Stimulated activated CD8-positive, alpha-beta memory T cell treated with anti-CD3 and anti-CD28 coated beads, Interleukin-7, amount 100 ng/mL, for 48 hours (primary cell): Measurements from ENCODE around the gene PIKFYVE.
"Not testable (repeated sequence)": the region's sequence is repeated elsewhere in the genome, so short reads cannot be mapped to it uniquely, and the experiment has no call there.

Source experiments
- DNase-seq, 2 donors: peaks; one replicate each; pipeline ENCODE4 v3.0.0-alpha.2; 2020; ENCODE audit warnings: low read depth in 1 of 2; ENCODE audit errors: extremely low read depth in 1 of 2

PIKFYVE gene

DNA sequence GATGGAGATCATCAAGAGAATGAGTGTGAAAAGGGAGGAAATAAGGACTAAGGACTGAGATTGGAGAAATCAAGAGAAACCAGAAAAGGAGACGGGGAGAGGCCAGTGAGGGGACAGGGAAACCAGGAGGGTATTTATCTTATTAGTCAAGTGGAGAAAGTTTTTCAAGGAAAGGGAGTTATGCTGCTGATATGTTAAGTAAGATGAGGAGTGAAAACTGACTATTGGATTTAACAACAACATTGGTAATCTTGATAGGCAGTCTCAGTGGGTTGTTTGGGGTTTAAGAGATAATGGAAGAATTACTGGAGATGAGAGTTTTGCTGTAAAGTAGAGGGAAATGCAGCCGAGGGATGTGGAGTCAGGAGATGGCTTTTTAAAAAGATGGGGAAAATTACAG lies 30.6 kb downstream of the PIKFYVE start:
- DNase-seq: no peak

DNA sequence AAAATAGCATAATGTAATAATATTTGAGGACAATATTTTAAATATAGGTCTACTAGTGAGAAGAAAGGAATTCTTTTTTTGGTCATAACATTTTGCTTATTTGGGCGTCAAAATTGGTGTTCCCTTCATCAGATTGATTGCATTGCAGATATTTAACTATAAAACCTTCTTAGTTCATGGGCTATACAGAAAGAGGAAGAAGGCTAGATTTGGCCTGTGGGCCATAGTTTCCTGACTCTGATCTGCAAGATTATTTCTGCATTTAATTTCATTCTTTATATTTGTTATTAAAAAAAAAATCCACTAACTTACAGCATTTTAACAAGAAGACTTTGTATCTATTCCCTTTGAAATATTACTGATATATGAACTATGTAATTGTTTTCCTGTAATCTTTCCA lies 31.9 kb downstream of the PIKFYVE start:
- no peak for DNase-seq

DNA sequence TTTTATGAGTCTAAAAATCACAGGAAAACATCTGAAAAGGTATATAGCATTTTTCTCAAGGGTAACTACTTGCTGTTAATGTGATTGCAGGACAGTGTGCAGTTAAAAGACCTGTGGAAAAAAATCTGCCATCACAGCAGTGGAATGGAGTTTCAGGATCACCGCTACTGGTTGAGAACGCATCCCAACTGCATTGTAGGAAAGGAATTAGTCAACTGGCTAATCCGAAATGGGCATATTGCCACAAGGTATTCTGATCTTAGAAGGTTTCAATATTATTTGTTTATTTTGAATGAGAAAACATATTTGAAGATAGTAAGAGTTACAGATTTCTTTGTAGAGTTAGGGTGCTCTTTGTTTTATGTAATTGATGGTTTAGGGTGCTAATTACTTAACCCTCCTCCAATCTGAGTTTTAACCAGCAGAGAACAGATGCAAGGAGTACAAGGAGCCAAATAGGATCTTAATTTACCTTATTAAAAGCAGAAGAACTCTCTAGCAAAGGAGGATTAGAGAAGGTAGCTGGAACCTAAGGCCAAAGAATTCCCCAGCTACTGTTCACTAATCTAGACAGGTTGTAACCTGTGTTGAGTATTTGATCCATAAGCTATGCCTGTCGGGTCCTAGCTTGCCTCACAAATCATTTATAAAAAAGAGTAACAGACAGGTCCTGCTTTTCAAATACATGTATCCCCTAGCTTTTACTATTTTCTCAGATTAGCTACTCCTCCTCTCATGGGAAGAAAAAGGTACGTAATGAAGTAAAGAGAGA lies 35.0 kb downstream of the PIKFYVE start:
- DNase-seq: no peak

DNA sequence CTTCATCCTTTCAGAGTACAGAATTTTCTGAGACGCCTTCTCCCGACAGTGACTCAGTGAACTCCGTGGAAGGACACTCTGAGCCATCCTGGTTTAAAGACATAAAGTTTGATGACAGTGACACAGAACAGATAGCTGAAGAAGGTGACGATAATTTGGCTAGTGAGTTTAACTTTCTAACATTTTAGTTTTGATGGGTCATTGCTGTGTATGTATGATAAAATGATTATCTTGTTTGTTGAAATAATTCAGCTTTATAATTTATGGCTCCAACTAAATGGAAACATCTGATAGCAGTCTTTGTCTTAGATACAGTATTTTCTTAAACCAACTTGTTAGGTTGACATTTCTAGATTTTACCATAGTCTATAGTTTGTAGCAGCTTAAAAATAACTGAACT lies 38.1 kb downstream of the PIKFYVE start:
- no peak for DNase-seq

DNA sequence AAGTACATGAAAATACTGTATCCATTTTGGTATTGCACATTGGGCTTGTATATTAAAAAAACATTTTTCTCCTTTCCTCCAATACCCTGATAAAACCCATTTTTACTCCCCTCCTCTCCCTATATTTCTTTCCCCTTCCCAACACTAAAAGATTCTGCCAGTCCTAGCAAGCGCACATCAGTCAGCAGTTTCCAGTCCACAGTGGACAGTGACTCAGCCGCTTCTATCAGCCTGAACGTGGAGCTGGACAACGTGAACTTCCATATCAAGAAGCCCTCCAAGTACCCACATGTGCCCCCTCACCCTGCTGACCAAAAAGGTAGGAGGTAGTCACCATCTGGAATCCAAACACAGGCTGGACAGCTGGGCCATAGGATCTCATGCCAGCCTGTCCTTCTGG lies 38.6 kb downstream of the PIKFYVE start:
- DNase-seq: no peak

DNA sequence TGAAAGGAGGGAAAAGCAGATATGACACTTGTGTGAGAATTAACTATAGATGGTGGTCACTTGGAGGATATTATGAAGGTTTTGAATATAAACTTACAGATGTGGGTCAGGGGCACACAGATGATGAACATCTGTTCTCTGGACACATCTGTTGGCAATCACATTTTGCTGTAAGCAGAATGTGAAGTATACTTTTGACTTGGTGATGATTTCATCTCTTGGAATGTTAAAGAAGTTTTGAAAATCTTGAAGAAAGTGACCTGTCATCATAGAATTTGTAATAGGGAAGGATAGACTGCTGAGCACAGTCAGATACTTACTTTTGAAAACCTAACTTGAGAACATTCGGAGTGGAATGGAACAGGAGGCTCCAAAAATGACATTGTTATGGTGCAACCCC lies 40.2 kb downstream of the PIKFYVE start:
- DNase-seq: no peak

DNA sequence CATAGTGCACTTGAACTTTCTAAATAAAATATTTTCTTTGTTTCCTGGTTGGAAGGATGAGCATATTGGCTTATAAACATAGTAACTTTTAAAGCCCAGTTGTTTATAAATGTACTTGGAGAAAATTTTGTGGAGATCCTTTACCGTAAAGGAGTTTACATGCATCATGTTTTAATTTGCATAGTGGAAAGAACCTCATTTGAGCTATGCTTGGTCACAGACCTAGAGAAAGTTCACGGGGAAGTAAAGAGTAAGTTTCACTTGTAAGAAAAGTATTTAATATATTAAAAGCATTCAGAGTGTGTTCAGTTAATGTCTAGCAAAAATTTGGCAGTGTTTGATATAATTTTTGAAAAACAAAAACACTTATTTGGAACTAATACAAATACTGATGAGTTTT lies 45.3 kb downstream of the PIKFYVE start:
- no peak for DNase-seq

DNA sequence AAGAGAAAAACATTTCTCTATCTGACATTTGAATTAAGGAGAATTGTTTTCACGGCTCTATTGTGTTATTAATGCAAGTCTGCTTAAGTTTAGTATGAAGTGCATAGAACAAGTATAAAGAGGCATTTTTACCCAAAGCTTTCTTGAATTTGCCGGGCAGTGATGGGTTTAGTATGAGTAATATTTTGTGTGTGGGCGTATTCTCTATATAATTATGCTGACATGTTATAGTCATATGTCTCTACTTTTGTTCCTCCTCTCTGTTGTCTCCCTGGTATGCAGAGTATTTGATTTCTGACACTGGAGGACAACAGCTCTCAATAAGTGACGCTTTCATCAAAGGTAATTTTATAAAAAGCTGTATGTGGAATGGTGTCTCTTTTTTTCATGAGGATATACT lies 45.9 kb downstream of the PIKFYVE start:
- no peak for DNase-seq

DNA sequence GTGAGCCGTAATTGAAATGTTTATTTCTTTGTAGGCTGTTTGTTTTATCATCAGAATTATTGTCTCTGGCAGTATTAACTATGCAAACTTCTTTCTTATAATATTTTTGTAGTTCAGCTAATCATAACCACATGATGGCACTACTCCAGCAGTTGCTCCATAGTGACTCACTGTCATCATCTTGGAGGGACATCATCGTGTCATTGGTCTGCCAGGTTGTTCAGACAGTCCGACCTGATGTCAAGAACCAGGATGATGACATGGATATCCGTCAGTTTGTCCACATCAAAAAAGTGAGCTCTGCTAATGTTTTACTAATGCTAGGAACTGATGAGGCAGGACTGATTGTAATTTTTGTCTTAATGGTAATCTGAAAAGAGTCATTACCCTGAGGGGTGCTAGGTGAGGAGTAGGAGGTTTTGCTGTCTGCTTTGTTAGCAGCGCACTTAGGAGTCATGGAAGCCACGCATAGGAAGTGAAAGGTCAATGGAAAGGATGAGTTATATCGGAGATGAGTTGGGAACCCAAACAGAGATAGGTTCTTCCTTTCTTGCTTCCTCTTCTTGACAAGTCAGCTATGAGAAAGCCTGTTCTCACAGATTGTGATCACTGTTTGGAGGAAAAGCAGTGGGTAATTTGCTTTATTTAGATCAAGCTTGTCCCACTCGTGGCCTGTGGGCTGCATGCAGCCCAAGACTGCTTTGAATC lies 49.2 kb downstream of the PIKFYVE start:
- no peak for DNase-seq

DNA sequence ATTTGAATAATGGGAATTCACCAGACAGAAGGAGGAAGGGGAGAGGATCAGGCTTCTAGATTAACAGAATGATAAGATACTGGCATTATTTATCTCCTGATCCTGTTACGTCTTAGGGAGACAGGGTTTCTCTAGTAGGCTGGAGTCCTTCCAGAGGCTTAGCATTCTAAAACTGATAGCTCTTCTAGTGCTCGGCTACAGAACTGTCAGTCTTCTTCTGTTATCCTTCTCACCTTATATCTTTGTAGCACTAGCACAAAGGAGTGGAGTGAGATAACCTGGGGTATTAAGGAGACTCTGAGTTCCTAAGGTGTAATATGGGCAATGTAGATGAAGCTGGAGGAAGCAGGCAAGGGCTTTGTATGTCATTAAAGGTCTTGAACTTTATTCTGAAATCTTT lies 52.1 kb downstream of the PIKFYVE start:
- no peak for DNase-seq

DNA sequence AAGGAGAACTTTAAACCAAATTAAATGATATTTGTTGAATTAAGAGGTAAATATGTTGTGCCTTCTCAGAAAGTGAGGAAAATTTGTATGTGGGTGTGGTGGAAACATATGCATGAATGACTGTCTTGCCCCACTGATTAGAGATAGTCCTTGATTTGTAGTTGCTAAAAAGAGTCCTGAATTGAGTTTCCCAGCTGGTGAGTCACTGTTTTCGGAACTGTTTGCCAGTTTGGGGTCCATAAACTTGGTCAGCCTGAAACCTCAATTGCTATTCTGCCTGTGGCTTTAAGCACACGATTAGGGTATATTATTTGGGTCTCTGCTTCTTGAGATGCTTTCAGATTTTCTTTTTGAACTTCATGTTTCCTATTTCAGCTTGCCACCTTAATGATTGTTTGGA lies 53.3 kb downstream of the PIKFYVE start:
- DNase-seq: no peak

DNA sequence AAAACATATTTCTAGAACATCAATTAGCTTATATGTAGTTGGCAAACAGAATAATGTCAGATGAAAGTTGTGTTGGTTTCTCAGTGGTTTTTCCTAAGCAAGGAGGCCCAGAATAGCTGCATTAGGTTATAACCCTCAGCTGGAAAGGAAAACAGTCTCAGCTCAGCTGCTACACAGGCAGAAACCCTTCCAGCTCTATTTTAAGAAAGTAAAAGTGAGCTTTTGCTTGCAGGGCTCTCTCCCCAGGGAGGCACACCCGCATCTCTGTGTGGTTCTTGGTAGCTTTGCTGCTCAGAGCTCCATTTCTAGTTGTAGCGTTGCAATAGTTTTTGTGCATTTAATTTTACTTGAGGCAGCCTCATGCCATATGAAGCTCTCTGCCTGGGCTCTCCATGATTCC lies 54.6 kb downstream of the PIKFYVE start:
- no peak for DNase-seq

DNA sequence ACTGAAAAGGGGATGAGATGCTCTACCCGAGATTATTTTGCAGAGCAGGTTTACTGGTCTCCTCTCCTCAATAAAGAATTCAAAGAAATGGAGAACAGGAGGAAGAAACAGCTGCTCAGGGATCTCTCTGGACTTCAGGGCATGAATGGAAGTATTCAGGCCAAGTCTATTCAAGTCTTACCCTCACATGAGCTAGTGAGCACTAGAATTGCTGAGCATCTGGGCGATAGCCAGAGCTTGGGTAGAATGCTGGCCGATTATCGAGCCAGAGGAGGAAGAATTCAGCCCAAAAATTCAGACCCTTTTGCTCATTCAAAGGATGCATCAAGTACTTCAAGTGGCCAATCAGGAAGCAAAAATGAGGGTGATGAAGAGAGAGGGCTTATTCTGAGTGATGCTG lies 60.0 kb downstream of the PIKFYVE start:
- DNase-seq: no peak

DNA sequence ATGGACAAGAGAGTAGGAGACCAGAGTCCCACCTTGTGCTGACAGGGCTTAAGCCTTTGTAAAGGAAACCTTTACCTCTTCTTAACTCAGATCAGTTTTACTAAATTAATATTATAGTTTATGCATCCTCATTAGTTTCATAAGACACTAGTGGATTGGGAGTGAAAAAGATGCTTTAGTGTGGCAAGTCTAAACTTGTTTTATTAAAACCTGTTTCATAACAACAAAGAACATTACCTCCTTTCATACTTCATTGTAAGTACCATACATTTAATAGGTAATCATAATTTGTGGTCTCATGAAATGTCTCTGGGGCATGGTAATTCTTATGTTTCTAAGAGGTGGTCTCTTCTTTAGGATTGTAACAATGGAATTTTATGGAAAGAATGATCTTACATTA lies 63.4 kb downstream of the PIKFYVE start:
- no peak for DNase-seq

DNA sequence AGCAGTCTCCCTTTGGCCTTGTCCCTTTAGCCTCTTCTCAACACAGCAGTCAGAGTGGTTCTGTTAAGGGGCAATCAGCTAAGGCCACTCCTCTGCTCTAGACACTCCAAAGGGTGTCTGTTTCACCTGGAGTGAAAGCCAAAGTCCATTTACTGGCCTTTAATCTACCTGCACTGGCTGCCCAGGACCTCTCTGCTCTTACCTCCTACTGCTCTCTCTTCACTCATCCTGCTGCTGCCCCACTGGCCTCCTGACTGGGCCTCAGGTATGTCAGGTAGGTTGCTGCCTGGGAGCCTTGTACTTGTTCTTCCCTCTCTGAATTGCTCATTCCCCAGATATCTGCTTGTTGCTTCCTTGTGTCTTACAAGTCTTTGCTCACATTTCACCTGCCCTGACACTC lies 68.2 kb downstream of the PIKFYVE start:
- no peak for DNase-seq

DNA sequence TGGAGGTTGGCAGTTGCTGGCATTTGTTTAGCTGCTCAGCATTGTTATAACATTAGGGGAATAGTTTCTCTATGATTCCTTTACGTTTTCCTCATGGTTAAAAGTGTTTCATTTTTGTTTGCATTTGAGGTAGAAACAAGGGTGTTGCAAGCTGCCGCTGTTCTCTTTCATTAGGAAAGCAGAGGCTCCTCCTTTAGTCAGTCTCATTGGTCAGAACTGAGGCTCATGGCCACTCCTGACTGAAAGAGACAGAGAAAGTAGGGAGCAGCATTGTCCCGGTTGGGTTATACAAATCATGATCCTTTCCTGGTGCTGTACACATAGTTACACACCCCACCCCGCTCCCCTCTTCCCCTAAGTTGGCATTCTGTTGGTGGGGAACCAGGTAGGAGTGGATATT lies 80.7 kb downstream of the PIKFYVE start:
- DNase-seq: no peak

DNA sequence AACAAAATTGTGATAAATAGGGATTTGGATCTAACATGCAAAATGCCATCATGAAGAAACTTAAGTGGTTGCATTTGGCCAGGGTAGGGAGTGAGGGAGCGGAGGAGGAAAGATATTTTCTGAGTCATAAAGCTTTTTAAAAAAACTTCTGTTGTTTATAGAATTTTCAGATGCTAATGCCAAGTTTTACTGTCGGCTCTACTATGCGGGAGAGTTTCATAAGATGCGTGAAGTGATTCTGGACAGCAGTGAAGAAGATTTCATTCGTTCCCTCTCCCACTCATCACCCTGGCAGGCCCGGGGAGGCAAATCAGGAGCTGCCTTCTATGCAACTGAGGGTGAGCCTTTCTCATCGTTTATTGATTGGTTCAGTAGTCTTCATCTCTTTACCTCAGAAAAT lies 84.6 kb downstream of the PIKFYVE start:
- no peak for DNase-seq

DNA sequence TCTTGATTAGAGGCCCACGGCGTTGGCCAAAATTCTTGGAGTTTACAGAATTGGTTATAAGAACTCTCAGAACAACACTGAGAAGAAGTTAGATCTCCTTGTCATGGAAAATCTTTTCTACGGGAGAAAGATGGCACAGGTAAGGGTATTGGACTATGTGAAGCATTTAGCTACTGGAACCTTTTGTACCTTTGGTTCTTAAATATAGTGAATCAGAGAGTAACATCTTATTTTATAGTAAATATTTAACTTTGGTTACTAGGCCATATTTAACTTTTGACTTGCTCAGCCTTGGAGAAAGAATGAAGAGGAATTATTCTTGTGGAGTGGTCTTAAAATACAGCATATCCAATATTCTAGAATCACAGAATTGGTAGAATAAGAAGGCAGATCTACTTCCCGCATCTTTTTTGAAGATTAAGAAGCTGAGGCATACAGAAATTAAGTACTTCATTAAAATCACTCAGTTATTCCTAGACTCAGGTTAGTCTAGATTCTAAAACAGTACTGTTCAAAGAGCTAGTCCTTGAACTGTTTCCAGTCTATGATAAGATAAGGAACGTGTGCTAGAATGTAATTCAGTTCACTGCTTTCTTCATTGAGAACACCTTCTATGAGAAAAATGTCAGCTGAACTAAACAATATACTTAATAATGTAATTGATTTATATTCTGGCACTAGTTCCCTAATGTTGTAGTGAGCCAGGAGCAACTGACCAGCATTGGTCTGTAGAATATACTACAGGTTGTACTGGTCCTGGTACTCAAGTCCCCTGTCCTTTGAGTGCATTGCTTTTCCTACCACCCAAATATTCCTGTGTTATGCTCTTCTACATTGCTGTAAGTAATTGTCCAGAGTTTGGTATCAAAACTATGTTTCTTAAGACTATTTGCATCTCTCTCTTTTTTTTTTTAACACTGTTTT lies 86.9 kb downstream of the PIKFYVE start:
- no peak for DNase-seq

DNA sequence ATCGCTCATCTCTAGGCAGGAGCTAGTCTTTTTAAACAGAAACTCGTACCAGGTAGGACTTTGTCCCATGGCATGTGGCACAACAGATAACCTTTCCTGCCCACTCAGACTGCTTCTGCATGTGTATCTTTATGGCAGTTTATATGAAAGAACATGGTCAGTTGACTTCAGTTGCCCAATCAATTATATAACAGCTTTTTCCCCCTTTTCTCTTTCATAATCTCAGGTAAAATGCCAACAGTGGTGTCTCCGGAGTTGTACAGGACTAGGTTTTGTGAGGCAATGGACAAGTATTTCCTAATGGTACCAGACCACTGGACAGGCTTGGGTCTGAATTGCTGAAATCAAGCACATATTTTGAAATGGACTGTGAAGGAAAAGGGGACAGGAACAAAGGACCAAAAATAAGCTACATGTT lies 88.9 kb downstream of the PIKFYVE start:
- no peak for DNase-seq

DNA sequence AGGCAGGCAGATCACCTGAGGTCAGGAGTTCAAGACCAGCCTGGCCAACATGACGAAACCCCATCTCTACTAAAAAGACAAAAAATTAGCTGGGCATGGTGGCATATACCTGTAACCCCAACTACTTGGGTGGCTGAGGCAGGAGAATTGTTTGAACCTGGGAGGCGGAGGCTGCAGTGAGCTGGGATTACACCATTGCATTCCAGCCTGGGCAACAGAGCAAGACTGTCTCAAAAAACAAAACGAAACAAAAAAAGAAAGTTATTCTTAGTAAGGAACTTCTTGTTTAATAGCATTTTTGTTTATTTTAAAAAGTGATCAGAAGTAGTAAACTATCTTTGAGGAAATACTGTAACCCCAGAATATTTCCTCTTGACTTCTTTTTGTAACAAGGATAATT lies 90.4 kb downstream of the PIKFYVE start:
- not testable (repeated sequence) for DNase-seq

DNA sequence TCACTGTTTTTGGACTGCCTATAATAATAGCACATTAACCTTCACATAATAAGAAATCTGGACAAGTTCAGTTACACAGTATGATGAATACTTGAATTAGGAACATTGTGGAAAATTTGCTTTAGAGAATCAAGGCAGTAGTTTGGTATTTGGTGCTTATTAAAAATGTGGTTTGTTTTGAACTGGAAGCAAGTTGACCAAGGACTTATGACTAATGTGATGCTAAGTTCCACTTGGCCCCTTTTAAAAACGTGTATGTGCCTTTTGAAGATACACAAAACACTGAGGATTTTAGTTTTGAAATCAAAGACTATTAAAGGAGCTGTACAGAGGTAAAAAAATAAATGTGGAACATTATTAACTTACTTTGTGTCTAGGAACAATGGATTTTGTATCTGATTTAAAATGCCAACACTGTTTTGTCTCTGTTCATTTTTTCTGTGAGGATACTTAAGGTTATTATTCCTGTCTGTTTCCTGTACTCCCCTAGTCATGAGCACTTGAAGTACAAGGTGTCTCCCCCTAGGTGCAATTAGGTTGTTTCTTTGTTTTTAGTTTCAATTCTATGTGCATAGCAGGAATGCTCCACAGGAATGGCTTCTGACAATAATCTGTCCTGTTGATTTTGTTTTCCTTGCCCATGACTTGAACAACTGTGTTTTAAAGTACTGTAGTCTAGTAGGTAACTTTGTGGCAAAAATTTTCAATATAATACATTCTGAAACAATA lies 91.0 kb downstream of the PIKFYVE start:
- no peak for DNase-seq
